Right lobe of liver (tissue), 6 donors: ENCODE results near the gene LRWD1. TPM values are rescaled to one million over a fixed set of nuclear protein-coding genes. Genes with fewer than 3 reads are reported as not detected.
"Not testable (repeated sequence)": the region's sequence is repeated elsewhere in the genome, so short reads cannot be mapped to it uniquely, and the experiment has no call there.

Experiments used
- ATAC-seq, 4 donors: fragments of 200-7000 bp; cut with Tn5 transposase; one replicate each; pipeline ENCODE4 v1.9.1; 2020; ENCODE audit warnings: mild to moderate bottlenecking in 4 of 4, moderate library complexity in 4 of 4
- DNase-seq, 3 donors: peaks; one replicate each; pipeline ENCODE4 v3.0.0-alpha.2; 2020
- H3K27ac ChIP-seq, 3 donors: fragments of 200-600 bp; one replicate each; pipeline ENCODE4 v1.8.0; 2022
- H3K27me3 ChIP-seq, 2 donors: fragments of 200-600 bp; one replicate each; pipeline ENCODE4 v1.8.0; 2022
- H3K36me3 ChIP-seq, 4 donors: fragments of 200-600 bp; sonication (generic) in 1 of 4; one replicate each; pipeline versions ENCODE4 v1.5.1 to v1.8.0; 2017 to 2022; ENCODE audit warnings: control low read depth in 1 of 4
- H3K4me1 ChIP-seq, 4 donors: fragments of 200-600 bp; sonication (generic) in 1 of 4; one replicate each; pipeline versions ENCODE4 v1.5.1 to v1.8.0; 2017 to 2022; ENCODE audit warnings: control low read depth in 1 of 4
- H3K4me3 ChIP-seq, 3 donors: fragments of 200-600 bp; one replicate each; pipeline ENCODE4 v1.8.0; 2022
- H3K9me3 ChIP-seq, 4 donors: fragments of 200-600 bp; sonication (generic) in 1 of 4; one replicate each; pipeline versions ENCODE4 v1.5.1 to v1.8.0; 2017 to 2022; ENCODE audit warnings: control low read depth in 1 of 4
- CTCF ChIP-seq, 4 donors: fragments of 200-600 bp in 3 of 4; fragments of 450-650 bp in 1 of 4; IDR thresholded peaks; one replicate each; pipeline versions ENCODE4 v1.5.1 to v1.8.0; 2016 to 2022; ENCODE audit warnings: antibody characterized with exemption in 4 of 4, mild to moderate bottlenecking in 2 of 4
- POLR2A ChIP-seq: fragments of 450-650 bp; IDR thresholded peaks from one replicate; pipeline ENCODE4 v1.6.1; 2017; ENCODE audit warnings: antibody characterized with exemption, mild to moderate bottlenecking
- WGBS: methylation state at CpG from one replicate; pipeline ENCODE4 v1.1.6; 2018; ENCODE audit warnings: low coverage, low lambda C conversion rate; ENCODE audit not compliant: insufficient coverage; ENCODE audit errors: missing lambda C conversion rate; 5-methylcytosine and 5-hydroxymethylcytosine counted together
- intact Hi-C, 2 donors: fragments of 100-400 bp; cut with DNase I; formaldehyde crosslinking; loops; one replicate each; pipeline versions ENCODE4 v1.11.2 to v1.14.1; 2022
- total RNA-seq, 6 experiments: library from RNA; depleted of rRNA in 2 of 6; stranded (reverse); fragments of >200 nt in 2 of 6; fragmentation: NEBNext Ultra II Directional in 3 of 6; extraction: Animal tissue kit (Norgen Biotek cat#: 25700) in 3 of 6; gene quantifications; one replicate each; pipeline versions ENCODE4 v1.1.0 to v1.2.4, GENCODE V29; 2016 to 2023
- donor health status: DM: no; HTN: yes; CAD: no.
- donor health status: DM: no; HTN: no; CAD: no.
- donor health status: DM: no; HTN: no; CAD: no.
- donor health status: DM: no; HTN: yes; CAD: no.
- donor health status: DM: no; HTN: yes; CAD: no.

Gene LRWD1
- total RNA-seq, 6 experiments from 2014 or later: 8.3 to 15.5 (median 12.9) TPM

DNA sequence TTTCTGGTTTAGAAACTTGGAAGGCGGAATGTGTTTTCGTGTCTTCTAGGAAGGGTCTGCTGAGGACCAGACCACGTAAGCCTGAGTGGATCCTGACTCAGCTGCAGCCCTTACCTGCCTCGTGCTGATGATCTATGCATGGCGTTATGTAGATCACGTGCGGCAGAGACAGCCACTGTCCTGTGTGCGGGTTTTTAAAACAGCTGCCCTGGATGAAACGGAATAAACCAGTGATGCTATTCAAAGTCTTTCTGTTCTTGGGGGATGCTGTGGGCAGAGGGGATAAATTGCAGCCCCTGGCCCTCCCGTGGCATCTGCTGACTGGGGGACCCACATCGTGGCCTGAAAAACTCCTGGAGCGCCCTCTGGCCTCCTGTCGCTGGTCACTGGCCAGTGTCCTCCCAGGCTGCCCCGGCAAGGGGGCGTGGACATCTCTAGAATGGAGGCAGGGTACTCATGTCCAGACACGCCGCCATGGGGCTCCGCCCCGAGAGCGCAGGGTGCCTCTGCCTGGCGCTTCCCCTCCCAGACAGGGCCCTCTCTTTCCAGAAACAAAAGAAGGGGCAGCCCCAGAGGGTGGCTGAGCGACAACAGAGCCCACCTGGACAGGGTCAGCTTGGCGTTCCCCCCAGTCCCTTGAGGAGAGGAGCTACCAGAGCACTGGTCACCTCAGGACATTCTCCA lies 13.3 kb upstream of the LRWD1 start:
- ATAC-seq (peak in 3 of 4 donors; percentile 49 to 63 (median 55)), DNase-seq (no peak)
- Histone ChIP-seq H3K27me3 (no peaks in the 10 kb centered on the region), H3K4me3 (no peak overlapping the region), H3K9me3 (no peaks in the 10 kb centered on the region), H3K36me3 (peaks cover 0 to 5% (median 0%) of the 10 kb centered on the region in 4 donors), H3K27ac (no peak overlapping the region), H3K4me1 (no peaks in the 10 kb centered on the region)
- 76% methylated on average over 7 of the region's 23 CpGs for WGBS
- intact Hi-C loops: no loop called here
- TF ChIP-seq POLR2A (no peak), CTCF (IDR thresholded peaks at IDR 0.05) (no peak)

DNA sequence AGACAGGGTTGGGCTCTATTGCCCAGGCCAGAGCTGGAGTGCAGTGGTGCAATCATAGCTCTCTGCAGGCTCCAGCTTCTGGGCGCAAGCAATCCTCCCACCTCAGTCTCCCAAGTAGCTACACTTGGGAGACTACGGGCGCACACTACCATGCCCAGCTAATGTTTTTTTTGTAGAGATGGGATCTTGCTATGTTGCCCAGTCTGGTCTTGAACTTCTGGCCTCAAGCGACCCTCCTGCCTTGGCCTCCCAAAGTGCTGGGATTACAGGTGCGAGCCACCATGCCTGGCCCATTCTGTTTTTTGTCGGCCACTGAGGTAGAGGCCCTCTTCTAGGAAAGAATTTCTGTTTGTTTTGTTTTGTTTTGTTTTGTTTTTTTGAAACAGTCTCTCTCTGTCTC lies 12.3 kb upstream of the LRWD1 start:
- Histone ChIP-seq H3K4me1 (no peaks in the 10 kb centered on the region), H3K27ac (no peak overlapping the region), H3K36me3 (peaks cover 0 to 11% (median 4%) of the 10 kb centered on the region in 4 donors), H3K27me3 (no peaks in the 10 kb centered on the region), H3K4me3 (no peak overlapping the region), H3K9me3 (no peaks in the 10 kb centered on the region)
- ATAC-seq: no peak
- no peak for TF ChIP-seq CTCF (IDR thresholded peaks at IDR 0.05)
- no peak for TF ChIP-seq POLR2A
- 88% methylated on average over 5 of the region's 6 CpGs for WGBS
- DNase-seq: no peak
- intact Hi-C loops: no loop called here

GRCh38 chr7:102453319-102453718 lies 11.5 kb upstream of the LRWD1 start:
- no peaks in the 10 kb centered on the region for H3K27me3 ChIP-seq
- TF ChIP-seq POLR2A (no peak), CTCF (IDR thresholded peaks at IDR 0.05) (no peak)
- no peak overlapping the region for H3K27ac ChIP-seq
- H3K4me1 ChIP-seq: no peaks in the 10 kb centered on the region
- DNase-seq (no peak), ATAC-seq (peak in 1 of 4 donors; percentile 47)
- intact Hi-C loops: no loop called here
- WGBS: 74% methylated on average over 6 of the region's 7 CpGs
- no peak overlapping the region for H3K4me3 ChIP-seq
- no peaks in the 10 kb centered on the region for H3K9me3 ChIP-seq
- H3K36me3 ChIP-seq: peaks cover 0 to 17% (median 8%) of the 10 kb centered on the region in 4 donors

DNA sequence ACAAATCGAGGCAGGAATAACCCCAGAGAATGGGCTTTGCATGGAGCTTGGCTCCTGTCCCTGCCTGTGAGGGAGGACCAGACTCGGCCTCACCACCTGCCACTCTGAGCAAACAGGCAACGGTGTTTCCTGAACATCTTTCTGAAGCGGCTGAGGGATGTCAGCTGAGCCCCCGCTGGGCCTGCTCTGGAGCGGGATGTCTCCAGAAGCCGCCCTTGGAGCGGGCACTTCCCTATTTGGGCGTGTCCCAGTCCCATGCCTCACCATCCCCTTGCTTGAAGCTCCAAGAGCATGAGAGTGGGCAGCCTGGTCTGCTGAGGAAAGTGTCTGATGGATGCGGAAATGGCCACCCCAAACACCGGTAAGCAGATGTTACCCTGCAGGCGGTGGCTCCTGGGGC lies 10.3 kb upstream of the LRWD1 start:
- intact Hi-C loops: no loop called here
- no peaks in the 10 kb centered on the region for H3K9me3 ChIP-seq
- H3K27ac ChIP-seq: no peak overlapping the region
- H3K36me3 ChIP-seq: peaks cover 0 to 18% (median 9%) of the 10 kb centered on the region in 4 donors
- no peaks in the 10 kb centered on the region for H3K27me3 ChIP-seq
- 87% methylated on average over 8 of the region's 12 CpGs for WGBS
- no peak overlapping the region for H3K4me3 ChIP-seq
- ATAC-seq (no peak), DNase-seq (no peak)
- no peak for TF ChIP-seq POLR2A
- no peaks in the 10 kb centered on the region for H3K4me1 ChIP-seq

GRCh38 chr7:102454932-102455331 lies 9.9 kb upstream of the LRWD1 start:
- H3K4me1 ChIP-seq, DNase-seq, H3K27me3 ChIP-seq, H3K4me3 ChIP-seq, H3K27ac ChIP-seq, intact Hi-C loops, ATAC-seq, H3K9me3 ChIP-seq: not testable (repeated sequence)
- WGBS: 92% methylated on average over 7 of the region's 10 CpGs
- H3K36me3 ChIP-seq: peaks cover 0 to 18% (median 9%) of the 10 kb centered on the region in 4 donors
